NCI-H446 treated with DMSO at 0.1 percent for 48 hours (cell line): Measurements from ENCODE around the gene SLC35F3.
"Not testable (repeated sequence)": the region's sequence is repeated elsewhere in the genome, so short reads cannot be mapped to it uniquely, and the experiment has no call there.

Source experiments
- DNase-seq: peaks from one replicate; lab custom pipeline; 2025; lab: John Stamatoyannopoulos, UW

SLC35F3 gene

GRCh38 chr1:234226113-234226818 is 321.8 kb downstream of the SLC35F3 start:
- DNase-seq = no peak

GRCh38 chr1:234226819-234227165 is 322.3 kb downstream of the SLC35F3 start:
- no peak for DNase-seq

- DNase-seq = no peak
Observed at GRCh38 chr1:234229581-234230387, 325.3 kb downstream of the SLC35F3 start.

- DNase-seq = no peak
Observed at GRCh38 chr1:234230414-234230862, 326.0 kb downstream of the SLC35F3 start.

GRCh38 chr1:234231061-234231892 is 326.8 kb downstream of the SLC35F3 start:
- no peak for DNase-seq

- no peak for DNase-seq
Observed at GRCh38 chr1:234231893-234232276, 327.4 kb downstream of the SLC35F3 start.

- DNase-seq = no peak
Observed at GRCh38 chr1:234234199-234234598, 329.7 kb downstream of the SLC35F3 start.

- peak; percentile 24 for DNase-seq
Observed at GRCh38 chr1:234235434-234235881, 331.0 kb downstream of the SLC35F3 start.

- no peak for DNase-seq
Observed at GRCh38 chr1:234237393-234237792, 332.9 kb downstream of the SLC35F3 start.

- DNase-seq = no peak
Observed at GRCh38 chr1:234238060-234238459, 333.6 kb downstream of the SLC35F3 start.

- no peak for DNase-seq
Observed at GRCh38 chr1:234239515-234239914, 335.0 kb downstream of the SLC35F3 start.

- no peak for DNase-seq
Observed at GRCh38 chr1:234239936-234240335, 335.5 kb downstream of the SLC35F3 start.

GRCh38 chr1:234240680-234241079 is 336.2 kb downstream of the SLC35F3 start:
- DNase-seq = no peak

- no peak for DNase-seq
Observed at GRCh38 chr1:234241941-234242490, 337.5 kb downstream of the SLC35F3 start.

GRCh38 chr1:234243521-234244260 is 339.2 kb downstream of the SLC35F3 start:
- no peak for DNase-seq

- no peak for DNase-seq
Observed at GRCh38 chr1:234244482-234244881, 340.0 kb downstream of the SLC35F3 start.

- no peak for DNase-seq
Observed at GRCh38 chr1:234246638-234247116, 342.2 kb downstream of the SLC35F3 start.

GRCh38 chr1:234247746-234248145 is 343.3 kb downstream of the SLC35F3 start:
- DNase-seq = not testable (repeated sequence)

GRCh38 chr1:234250747-234251146 is 346.3 kb downstream of the SLC35F3 start:
- DNase-seq = no peak

- no peak for DNase-seq
Observed at GRCh38 chr1:234253732-234254131, 349.3 kb downstream of the SLC35F3 start.

- DNase-seq = no peak
Observed at GRCh38 chr1:234256359-234256758, 351.9 kb downstream of the SLC35F3 start.
